ENCODE results near the gene COL4A2. TPM values are rescaled to one million over a fixed set of nuclear protein-coding genes. Genes with fewer than 3 reads are reported as not detected.

COL4A2 gene
- total and polyA plus RNA-seq, 11 donors, result 92.4 to 377 (median 166) TPM

DNA sequence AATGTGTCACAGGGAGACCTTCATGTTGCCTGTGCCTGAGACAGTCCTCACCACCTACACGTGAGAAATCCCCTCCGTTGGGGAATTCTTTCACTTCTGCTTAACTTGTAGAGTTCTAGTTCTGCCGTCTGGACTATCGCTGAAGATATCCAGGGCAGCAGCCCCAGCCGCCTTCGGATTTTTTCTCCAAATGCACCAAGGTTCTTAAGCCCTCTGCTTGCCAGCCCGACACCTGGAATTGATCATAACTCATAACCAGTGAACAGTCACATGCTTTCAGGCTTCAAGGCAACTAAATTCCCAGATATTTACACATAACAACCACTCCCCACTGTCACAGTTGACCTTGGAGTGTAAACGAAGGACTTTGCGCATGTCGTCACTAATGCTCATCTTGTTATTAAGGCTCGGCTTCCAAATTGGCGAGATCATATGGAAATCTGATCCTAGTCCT, 140.0 kb downstream of the COL4A2 start:
- H3K36me3 ChIP-seq, result peaks cover 0 to 100% (median 72%) of the 10 kb centered on the region in 9 donors
- DNase-seq, result no peak
- H3K27me3 ChIP-seq, result no peaks in the 10 kb centered on the region
- H3K4me3 ChIP-seq, result no peak overlapping the region
- WGBS, 4 donors, result 78 to 81% (median 81%) methylated on average over 12 of the region's 12 CpGs
- peaks cover 0 to 11% (median 1%) of the 10 kb centered on the region in 12 donors for H3K4me1 ChIP-seq
- H3K9me3 ChIP-seq, result no peaks in the 10 kb centered on the region
- TF ChIP-seq POLR2A (IDR thresholded peaks at IDR 0.05) (no peak), CTCF (IDR thresholded peaks at IDR 0.05) (no peak)
- H3K27ac ChIP-seq, result peak overlapping the region in 1 of 12 donors; percentile 46
- intact Hi-C loops (cut with DNase I), result loop anchor here in 1 of 10 donors (10.0 kb wide), 1 partner anchor 222 kb away; no protein-coding TSS in a partner anchor
- ATAC-seq, result no peak

- peak overlapping the region in 1 of 12 donors; percentile 46 for H3K27ac ChIP-seq
- ATAC-seq, result no peak
- no peaks in the 10 kb centered on the region for H3K9me3 ChIP-seq
- no peaks in the 10 kb centered on the region for H3K27me3 ChIP-seq
- intact Hi-C loops (cut with DNase I), result loop anchor here in 1 of 10 donors (10.0 kb wide), 1 partner anchor 223 kb away; no protein-coding TSS in a partner anchor
- no peak overlapping the region for H3K4me3 ChIP-seq
- no peak for DNase-seq
- peaks cover 0 to 100% (median 73%) of the 10 kb centered on the region in 9 donors for H3K36me3 ChIP-seq
- peaks cover 0 to 10% (median 1%) of the 10 kb centered on the region in 12 donors for H3K4me1 ChIP-seq
- 76 to 93% (median 77%) methylated on average over 9 of the region's 9 CpGs for WGBS, 4 donors
- TF ChIP-seq POLR2A (IDR thresholded peaks at IDR 0.05), result no peak
- TF ChIP-seq CTCF (IDR thresholded peaks at IDR 0.05), result no peak
Measured at GRCh38 chr13:110447801-110448200, 140.7 kb downstream of the COL4A2 start.

DNA sequence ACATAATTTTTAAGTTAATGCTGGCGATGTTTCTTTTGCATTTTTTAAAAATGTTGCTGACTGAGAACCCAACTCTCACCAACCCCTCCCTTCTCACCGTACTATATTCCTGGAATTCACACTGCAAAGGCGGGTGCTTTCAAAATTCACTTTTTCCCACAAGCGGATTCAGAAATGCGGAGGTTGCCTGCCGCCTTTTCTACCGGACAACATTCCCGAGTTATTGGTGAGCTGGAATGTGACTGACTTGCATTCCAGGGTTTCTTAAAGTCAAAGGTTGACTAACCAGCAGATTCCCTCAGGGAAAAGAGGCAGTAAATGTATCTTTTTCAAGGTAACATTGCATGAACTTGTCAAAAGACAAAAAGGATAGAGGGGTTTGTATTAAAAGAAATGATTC, 141.1 kb downstream of the COL4A2 start:
- ATAC-seq, result no peak
- no peak for TF ChIP-seq POLR2A (IDR thresholded peaks at IDR 0.05)
- no peak for TF ChIP-seq CTCF (IDR thresholded peaks at IDR 0.05)
- H3K36me3 ChIP-seq, result peaks cover 0 to 100% (median 74%) of the 10 kb centered on the region in 9 donors
- H3K27ac ChIP-seq, result peak overlapping the region in 1 of 12 donors; percentile 46
- H3K4me1 ChIP-seq, result peaks cover 0 to 9% (median 1%) of the 10 kb centered on the region in 12 donors
- DNase-seq, result no peak
- no peaks in the 10 kb centered on the region for H3K27me3 ChIP-seq
- no peaks in the 10 kb centered on the region for H3K9me3 ChIP-seq
- 85 to 93% (median 89%) methylated on average over 8 of the region's 8 CpGs for WGBS, 4 donors
- no peak overlapping the region for H3K4me3 ChIP-seq
- intact Hi-C loops (cut with DNase I), result loop anchor here in 1 of 10 donors (10.0 kb wide), 1 partner anchor 223 kb away; no protein-coding TSS in a partner anchor

GRCh38 chr13:110448677-110449076, 141.6 kb downstream of the COL4A2 start:
- Histone ChIP-seq H3K27me3 (no peaks in the 10 kb centered on the region), H3K9me3 (no peaks in the 10 kb centered on the region), H3K27ac (peak overlapping the region in 1 of 12 donors; percentile 46), H3K4me3 (no peak overlapping the region), H3K36me3 (peaks cover 0 to 100% (median 74%) of the 10 kb centered on the region in 9 donors), H3K4me1 (peaks cover 0 to 6% (median under 1%) of the 10 kb centered on the region in 12 donors)
- 92 to 96% (median 95%) methylated on average over 12 of the region's 12 CpGs for WGBS, 4 donors
- DNase-seq, result no peak
- ATAC-seq, result no peak
- no peak for TF ChIP-seq POLR2A (IDR thresholded peaks at IDR 0.05)
- no peak for TF ChIP-seq CTCF (IDR thresholded peaks at IDR 0.05)
- intact Hi-C loops (cut with DNase I), result loop anchor here in 1 of 10 donors (10.0 kb wide), 1 partner anchor 224 kb away; no protein-coding TSS in a partner anchor
